ENCODE data around the gene POLD1.

POLD1 gene

DNA sequence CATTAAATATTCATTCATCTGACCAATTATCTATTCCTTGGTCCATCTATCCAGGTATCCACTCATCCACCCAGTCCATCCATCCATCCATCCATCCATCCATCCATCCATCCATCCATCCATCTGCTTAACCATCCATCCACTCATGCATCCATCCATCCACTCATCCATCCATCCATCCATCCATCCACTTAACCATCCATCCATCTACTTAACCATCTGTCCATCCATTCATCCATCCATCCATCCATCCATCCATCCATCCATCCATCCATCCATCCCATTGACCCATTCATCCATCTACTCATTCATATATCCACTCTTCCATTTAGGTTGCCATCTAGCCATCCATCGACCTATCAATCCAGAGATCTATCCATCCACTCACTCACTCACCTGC, 59.9 kb downstream of the POLD1 start:
- no peak for DNase-seq

DNA sequence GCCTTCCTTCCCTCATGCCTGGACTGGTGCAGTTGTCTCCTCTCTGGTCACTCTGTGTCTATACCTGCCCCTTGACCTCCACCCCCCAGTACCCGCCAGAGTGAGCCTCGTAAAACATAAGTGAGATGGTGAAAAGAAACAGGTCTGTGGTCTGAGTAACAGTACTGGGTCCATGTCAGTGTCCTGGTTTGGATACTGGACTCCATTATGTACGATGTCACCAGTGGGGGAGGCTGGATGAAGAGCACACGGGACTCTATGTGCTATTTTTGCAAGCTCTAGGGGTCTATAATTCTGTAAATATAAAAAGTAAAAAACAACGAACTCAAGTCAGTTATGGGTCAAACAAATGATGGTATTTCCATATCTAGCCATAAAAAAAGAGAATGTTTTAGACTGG, 62.9 kb downstream of the POLD1 start:
- no peak for DNase-seq

DNA sequence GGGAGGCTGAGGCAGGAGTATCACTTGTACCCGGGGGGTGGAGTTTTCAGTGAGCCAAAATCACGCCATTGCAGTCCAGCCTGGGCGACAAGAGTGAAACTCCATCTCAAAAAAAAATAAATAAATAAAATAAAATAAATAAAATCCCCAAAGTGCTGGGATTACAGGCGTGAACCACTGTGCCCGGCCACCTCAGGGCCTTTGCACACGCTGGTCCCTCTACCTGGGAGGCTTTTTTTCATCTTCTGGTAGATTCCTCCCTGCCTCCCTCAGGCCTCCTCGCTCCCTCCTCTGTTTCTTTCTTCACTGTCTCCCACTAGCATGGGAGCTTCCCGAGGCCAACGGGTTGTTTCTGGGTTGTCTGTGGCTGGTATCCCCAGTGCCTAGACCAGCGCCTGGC, 63.6 kb downstream of the POLD1 start:
- no peak for DNase-seq

DNA sequence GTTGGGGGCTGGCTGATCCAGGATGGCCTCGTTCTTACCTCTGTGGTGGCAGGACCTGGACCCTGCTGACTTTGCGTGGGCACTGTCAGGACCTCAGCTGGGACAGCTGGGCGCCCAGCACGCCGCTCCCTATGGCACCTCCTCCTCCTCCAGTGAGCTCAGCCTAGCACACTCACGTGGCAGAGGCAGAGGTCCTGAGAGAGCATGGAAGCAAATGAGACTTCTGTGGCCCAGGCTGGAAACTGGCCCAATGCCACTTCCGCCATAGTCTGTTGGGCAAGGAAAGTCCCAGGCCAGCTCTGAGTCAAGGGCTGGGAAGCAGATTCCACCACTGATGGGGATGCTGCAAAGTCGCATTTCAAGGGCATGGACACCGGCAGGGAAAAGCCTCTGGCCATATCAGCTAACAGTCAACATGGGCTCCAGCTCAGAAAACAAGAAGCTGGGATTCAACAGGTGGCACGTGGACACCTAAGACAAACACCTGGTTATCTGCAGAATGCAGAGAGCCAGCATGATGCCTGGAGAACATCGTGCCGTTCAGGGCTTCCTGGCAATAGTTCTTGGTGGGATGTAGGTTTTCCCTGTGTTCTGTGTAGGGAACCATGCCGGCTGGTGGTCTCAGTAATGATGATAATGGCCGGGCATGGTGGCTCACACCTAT, 65.2 kb downstream of the POLD1 start:
- no peak for DNase-seq

DNA sequence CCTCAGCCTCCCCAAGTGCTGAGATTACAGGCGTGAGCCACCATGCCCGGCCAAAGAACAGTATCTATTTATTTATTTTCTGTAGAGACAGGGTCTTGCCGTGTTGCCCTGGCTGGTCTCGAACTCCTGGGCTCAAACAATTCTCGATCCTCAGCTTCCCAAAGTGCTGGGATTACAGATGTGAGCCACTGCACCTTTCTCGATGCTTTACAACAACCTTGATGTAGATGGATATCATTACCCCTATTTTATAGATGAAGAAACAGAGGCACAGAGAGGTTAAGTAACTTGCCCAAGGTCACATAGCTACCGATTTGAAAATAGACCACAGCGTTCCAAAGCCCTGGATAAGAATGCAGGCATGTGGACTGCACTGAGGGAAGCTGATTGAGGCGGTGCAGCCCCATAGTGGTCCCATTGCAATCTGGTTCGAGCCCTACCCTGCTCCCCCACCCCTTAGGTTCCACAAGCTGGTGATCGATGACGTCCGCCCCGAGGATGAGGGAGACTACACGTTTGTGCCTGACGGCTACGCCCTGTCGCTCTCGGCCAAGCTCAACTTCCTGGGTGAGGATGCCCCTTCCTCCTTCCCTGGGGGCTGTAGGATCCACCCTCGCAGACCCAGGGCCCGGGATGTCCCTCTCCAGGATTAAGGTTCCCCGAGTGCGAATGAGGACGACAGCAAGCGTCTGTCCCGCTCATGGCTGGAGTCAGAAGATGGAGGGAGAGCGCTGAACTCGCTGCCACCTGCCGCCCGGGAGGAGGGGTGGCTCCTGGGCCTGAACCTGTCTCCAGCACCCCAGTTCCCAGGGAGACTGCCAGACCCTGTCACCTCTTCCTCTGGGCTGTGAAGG, 66.4 kb downstream of the POLD1 start:
- DNase-seq = no peak

DNA sequence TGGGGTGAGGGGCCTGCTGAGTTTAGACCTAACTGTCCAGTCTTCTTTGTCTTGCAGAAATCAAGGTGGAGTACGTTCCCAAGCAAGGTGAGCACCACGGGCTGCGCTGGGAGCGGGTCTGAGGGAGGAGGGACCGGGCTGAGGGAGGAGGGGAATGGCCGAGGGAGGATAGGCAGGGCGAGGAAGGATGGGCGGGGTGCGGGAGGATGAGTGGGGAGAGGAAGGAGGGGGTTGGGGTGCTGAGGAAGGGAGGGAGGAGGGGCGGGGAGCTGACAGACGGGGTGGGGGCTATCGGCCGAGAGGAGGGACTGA, 67.0 kb downstream of the POLD1 start:
- no peak for DNase-seq

DNA sequence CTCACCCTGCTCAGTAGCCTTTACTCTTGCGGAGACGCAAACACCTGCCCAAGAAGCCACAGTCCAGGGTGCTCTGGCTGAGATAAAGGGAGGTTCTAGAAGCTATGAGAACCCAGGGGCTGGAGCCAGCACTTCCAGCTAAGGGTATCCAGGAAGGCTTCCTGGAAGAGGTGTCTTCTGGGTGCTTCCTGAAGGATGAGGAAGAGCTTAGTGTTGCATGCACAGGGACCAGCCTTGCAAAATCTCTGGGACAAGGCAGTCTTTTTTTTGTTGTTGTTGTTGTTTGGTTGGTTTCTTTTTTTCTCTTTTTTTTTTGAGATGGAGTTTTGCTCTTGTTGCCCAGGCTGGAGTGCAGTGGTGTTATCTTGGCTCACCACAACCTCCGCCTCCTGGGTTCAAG, 69.1 kb downstream of the POLD1 start:
- DNase-seq = no peak

DNA sequence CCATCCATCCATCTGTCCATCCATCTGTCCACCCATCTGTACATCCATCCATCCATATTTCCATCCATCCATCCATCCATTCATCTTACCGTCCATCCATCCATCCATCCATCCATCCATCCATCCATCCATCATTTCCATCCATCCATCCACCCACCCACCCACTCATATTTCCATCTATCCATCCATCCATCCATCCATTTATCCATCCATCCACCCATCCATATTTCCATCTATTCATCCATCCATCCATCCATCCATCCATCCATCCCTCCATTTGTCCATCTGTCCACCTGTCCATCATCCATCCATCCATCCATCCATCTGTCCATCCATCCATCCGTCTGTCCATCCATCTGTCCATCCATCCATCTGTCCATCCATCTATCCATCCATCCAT, 71.8 kb downstream of the POLD1 start:
- no peak for DNase-seq

DNA sequence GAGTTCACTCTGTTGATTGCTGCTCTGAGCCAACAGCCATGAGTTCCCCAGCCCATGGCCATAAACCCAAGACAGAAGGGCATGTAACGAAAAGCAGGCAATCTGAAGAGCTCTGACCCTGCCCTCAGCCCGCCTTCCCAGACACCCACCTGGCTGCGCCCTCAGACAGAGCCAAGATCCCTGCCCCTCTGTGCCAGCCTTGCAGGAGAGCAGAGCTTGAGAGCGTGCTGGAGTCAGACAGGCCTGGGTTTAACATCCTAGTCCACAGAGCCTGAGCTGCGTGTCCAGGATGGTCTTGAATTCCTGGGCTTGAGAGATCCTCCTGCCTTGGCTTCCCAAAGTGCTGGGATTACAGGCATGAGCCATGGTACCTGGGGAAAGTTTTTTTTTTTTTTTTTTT, 73.2 kb downstream of the POLD1 start:
- no peak for DNase-seq

DNA sequence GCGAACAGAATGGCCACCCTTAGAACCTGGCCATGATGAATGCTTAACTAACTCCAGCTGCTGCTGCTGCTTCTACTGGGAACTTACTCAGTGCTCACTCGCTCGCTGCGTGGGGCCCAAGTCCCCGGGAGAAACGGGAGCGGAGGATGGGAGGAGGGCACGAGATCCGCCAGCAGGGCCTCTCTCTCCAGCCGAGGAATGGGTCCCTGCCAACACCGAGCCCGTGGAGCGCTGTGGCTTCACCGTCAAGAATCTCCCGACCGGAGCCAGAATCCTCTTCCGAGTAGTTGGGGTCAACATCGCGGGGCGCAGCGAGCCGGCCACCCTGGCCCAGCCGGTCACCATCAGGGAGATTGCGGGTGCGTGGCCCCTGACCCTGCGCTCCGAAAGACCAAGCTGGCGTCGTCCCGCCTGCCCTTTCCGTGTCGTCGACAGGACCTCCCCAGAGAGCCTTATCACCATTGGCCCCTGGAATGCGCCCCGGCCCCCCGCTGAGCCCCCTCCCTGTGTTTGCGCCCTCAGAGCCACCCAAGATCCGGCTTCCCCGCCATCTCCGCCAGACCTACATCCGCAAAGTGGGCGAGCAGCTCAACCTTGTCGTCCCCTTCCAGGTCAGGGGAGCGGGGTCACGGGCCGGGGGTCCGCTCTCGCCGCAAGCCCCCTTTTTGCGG, 74.4 kb downstream of the POLD1 start:
- DNase-seq = no peak

DNA sequence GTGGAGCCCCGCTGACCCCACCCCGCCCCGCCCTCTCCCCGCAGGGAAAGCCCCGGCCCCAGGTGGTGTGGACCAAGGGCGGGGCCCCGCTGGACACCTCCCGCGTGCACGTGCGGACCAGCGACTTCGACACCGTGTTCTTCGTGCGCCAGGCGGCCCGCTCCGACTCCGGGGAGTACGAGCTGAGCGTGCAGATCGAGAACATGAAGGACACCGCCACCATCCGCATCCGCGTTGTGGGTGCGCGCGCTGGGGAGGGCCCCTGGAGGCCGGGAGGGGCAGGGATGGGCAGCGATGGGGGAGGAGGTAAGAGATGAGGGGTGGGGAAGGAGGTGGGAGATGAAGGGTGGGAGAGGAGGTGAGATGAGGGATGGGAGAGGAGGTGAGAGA, 74.9 kb downstream of the POLD1 start:
- no peak for DNase-seq

DNA sequence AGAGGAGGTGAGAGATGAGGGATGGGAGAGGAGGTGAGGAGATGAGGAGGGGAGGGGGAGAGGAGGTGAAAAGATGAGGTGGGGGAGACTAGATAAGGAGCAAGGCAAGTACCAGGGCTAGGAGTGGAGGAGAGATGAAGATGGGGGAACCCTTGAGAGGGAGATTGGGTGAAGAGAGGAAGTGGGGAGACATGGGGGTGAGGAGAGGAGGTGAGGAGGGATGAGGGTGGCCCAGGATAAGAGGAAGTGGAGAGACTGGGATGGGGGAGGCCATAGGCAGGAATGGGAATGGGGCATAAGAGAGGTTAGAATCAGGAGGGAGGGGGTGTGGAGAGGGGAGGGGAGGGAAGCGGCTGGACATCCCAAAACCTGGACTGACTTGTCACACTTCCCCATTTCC, 75.5 kb downstream of the POLD1 start:
- no peak for DNase-seq

DNA sequence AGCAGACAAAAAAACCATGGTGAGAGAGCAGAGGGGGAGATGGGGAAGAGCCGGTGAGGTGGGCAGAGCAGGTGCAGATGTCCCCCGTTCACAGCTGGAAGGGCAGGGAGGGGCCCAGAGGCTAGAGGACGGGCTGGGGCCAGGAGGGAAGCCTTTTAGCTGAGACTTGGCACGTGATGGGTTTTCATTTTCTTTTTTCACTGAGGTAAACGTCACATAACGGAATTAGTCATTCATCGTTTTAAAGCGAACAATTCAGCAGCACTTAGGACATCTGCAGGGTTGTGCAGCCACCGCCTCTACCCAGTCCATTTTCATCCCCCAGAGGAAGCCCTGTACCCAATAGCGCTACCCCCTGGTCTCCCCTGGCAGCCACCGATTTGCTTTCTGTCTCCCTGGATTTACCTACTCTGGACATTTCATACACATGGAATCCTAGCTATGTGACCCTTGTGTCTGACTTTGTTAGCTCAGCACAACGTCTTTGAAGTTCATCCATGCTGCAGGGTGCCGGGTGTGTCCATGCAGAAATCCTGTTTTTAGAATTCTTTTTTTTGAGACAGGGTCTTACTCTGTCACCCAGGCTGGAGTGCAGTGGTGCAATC, 76.1 kb downstream of the POLD1 start:
- no peak for DNase-seq

DNA sequence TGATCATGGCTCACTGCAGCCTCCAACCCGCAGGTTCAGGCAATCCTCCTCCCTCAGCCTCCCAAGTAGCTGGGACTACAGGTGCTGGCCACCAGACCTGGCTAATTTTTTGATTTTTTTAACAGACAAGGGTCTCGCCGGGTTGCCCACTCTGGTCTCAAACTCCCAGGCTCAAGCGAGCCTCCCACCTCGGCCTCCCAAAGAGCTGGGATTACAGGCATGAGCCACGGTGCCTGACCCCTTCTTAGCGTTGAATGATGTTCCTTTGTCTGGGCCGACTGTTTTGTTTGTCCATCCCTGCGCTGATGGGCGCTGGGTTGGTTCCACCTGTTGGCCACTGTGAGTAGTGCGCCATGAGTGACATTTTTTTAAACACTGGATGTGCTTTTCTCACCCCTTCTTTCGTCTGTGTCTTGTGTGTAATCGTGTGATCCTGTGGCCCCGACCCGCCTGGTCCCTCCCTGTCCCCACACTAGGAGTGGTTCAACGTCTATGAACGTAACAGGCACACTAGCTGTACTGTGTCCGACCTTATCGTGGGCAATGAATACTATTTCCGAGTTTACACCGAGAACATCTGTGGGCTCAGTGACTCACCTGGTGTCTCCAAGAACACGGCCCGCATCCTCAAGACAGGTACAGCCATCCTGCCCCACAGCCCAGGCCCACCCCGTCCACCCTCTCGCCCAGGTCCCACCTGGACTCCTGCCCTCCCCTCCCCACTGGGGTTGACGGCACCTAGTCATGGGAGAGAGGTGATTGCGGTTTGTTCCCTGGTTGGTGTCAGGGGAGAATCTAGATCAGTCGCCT, 77.1 kb downstream of the POLD1 start:
- peak; percentile 75 for DNase-seq

DNA sequence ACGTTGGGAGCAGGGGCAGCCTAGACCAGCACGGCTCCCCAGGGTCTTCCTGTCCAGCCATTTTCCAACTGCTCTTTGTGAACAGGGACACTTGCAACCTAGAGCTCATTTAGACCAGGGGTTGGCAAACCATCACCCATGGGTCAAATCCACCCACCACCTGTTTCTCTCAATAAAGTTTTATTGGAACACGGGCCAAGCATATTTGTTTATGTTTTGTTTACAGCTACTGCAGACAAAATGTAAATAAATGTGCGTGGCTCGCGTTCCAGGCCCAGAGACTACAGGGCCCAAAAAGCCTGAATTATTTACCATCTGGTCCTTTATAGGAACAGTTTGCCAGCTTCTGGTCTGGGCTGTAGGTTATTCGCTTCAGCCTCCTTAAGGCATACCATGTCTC, 78.8 kb downstream of the POLD1 start:
- DNase-seq = no peak

DNA sequence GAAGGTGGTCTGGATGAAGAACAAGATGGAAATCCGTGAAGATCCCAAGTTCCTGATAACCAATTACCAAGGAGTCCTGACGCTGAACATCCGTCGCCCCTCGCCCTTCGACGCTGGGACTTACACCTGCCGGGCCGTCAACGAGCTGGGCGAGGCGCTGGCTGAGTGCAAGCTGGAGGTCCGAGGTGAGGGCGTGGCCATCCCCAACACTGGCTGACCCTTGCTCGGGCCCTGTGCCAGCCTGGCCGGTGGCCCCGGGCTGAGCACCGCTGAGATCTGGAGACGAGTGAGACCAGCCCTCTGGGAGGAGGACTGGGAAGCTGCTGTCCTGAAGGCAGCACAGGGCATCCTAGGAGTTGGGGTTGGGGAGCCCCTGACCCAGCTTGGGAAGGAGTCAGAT, 80.2 kb downstream of the POLD1 start:
- no peak for DNase-seq

DNA sequence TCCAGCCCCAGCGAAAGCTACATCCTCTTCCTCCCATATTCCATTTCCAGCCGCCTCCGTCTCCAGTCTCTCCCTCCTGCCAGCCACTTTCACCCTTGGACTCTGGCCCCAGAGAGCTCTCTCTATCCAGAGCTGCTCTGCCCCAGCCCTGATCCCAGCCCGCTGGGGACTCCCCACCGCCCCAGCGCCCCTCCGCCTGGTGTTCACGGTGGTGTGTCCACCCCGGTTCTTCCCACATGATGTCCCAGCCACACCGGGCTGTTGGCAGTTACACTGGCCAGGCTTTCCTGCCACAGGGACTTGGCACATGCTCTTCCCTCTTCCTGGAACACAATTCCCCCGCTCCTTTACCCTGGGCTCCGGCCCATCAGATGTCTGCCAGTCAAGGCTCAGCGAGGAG, 80.9 kb downstream of the POLD1 start:
- DNase-seq = no peak

DNA sequence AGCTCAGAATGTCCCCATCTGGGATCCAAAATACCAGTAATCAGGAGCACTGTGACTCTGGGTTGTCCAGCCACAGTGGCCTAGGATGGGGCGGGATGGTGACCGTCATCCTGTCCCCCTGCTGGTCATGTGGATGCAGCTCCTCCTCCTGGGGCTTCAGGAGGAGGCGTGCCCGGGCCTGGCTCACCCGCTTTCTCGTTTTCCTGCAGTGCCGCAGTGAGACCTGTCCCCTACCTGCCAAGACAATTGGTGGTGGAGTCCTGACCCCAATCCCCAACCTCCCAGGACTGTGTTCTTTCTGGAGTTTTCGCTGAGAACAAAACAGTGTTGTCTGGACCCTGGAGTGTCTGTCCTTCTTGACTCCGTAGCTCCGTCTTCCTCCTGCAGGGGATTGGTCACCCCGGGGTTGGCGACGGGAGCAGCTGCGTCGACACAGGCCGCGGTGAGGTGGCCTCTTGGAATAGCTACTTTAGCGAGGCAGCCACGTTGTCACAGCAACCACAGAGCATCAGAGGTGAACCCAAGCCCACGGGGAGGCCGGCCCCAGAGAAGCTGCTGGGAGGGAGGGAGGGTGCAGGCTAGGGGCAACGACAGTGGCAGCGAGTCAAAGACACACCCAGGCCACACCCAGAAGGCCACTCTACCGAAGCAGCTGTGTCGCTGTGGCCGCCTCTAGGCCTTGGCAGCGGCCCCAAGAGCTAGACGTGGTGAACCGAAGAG, 82.0 kb downstream of the POLD1 start:
- peak; percentile 7 for DNase-seq

DNA sequence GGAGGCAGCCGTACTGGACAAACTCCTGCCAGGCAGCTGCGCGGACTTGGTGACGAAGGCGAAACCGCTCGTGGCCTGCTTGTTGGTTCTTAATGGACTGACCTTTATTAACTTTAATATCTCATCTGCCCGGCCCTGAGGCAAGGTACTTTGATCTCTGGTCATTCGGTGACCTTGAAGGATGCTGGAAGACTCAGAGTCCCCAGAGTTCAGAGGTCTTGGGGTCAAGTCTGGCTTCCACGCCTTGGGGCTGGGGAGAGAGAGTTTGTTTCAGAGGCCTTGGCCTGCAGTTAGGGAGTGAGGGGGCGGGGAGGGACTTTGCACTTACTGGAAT, 82.5 kb downstream of the POLD1 start:
- no peak for DNase-seq

DNA sequence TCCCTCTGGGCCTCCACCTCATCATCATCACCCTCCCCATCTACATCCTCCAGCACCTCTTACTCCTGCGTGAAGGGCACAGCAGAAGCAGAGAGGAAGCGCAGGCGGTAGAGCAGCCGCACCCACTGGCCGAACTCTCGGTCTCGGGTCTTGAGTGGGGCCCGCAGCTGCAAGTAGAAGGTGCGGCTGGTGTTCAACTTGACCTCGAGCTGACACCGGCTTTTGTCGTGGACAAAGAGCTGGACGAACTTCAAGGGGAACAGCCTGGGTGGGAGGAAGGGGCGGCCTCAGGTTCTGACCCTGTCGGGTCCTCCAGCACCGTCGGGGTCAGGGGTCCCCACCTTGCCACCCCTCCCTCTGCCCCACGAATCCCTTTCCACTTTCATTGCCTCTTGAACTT, 83.4 kb downstream of the POLD1 start:
- DNase-seq = no peak

All from NCI-H1436 (cell line).